HG02798 (cell line): ENCODE results near the gene C19orf85.
A peak's percentile ranks its signal among the peaks of the same experiment; 100 is the strongest.

Experiments
- ATAC-seq: cut with Tn5 transposase; IDR thresholded peaks from one replicate; pipeline ENCODE4 v1.9.1; 2021; ENCODE audit warnings: mild to moderate bottlenecking; ENCODE audit not compliant: unreplicated experiment, poor library complexity

C19orf85 gene

DNA sequence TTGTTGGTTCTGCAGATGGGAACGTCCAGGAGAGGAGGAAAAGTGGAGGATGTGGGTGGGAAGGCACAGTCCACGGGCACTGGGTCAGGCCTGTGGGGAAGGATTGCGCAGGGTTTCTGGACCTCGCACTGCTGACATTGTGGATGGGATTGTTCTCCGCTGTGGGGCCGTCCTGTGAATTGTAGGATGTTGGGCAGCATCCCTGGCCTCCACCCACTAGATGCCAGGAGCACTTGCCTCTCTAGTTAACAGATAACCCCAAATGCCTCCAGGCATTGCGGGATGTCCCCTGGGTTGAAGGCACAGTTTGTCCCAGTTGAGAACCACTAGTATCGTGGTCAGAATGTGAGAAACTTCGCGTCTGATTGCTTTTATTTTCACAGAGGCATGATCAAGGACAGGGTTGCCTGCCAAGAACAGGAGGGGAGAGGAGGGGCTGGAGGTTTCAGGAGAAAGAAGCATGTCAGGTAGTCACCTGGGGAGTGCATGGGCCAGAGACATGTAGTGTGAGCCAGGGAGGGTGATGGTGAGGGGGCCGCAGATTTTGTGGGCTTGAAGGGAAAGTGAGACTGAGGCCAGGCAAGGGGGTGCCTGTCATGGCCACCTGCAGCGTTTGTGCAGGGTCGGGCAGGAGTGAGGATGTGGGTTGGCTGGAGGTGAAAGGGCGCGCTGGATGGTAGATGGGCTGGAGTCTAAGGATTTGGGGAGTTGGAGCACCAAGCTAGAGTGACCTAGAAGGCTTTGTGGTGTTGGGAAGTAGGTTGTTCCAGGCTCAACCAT lies 15.1 kb upstream of the C19orf85 start:
- ATAC-seq: no peak

DNA sequence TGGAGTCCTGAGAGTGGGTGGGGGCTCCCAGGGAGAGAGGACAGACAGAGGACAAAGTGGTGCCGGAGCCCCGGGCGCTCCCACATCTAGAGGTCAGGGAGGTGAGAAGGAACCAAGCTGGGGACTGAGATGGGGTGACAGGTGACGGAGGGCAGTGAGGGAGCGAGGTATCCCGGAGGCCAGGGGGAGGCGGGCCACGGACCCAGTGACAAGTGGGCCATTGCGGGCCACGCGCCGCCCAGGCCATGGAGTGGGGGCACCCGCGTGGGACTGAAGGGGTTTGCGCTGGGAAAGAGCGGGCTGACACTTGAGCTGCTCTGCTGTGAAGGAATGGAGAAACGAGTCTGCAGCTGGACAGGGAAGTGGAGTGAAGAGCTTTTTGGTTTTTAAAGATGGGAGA lies 14.5 kb upstream of the C19orf85 start:
- ATAC-seq: no peak

DNA sequence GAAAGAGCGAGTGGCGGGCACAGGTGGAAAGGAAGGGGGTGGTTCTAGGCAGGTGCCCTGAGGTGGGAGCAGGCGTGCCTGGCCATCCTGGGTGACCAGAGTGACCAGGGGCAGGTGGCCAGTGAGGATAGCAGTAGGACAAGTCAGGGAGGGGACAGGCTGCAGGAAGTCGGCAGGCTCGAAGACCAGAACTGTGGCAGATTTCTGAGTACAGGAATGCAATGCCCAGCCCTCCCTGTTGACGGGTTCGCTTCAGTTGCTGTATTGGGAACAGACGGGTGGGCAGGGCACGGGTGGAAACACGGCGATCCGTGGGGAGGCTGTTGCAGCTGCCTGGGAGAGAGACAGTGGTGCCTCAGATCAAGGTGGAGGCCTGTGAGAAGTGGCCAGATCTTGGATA lies 13.8 kb upstream of the C19orf85 start:
- ATAC-seq: no peak

DNA sequence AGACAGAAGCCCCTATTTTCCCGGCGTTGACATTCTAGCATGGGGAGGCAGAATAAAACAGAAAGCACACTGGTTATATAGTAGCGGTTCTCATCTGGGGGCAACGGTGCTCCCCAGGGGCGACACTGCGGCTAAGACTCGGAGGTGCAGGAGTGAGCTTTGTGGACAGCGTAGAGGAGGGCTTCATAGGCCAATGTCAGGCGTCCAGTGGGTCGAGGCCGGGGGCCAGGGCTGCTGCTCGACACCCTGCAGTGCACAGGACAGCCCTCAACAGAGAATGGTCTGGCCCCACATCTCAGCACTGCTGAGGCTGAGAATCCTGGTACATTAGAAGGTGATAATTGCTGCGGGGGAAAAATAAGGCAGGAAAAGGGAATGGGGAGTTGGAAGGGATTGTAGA lies 13.4 kb upstream of the C19orf85 start:
- ATAC-seq: no peak

DNA sequence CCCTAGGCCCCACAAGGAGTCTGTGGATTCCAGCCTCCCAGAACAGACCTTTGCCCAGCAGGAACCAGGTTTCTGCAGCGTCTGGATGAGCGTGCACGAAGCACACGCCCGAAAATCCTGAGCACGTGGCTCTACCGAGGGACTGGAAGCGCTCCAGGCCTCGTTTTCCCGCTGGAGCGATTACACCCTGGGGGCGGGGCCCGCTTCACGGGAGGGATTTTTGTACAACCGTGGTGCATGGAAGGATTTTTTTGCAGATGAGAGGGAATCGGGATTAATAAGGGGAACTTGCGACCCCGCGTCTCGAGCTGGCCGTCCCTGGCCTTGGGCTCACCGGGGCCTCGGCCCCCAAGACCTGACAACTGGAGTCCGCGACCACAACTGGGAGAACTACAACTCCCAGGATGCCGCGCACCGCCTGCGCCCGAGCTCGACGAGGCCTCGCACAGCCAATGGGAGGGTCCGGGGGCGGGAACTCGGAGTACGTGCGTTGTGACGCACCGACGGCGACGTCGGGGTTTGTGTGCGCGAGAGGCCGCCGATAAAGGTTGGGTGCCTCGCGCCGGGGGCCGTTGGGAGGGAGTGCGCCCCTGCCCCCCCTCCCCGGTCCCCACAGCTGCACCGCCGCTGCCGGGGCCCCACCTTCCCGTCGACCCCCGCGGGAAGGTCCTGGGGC lies 11.7 kb upstream of the C19orf85 start, which contains the start of gene ZNF628:
ZNF628 (plus strand) TSS at position 518 of the 676 bp plus-strand sequence. CDS start 3,294 bp downstream, outside the sequence.
- ATAC-seq: peak; percentile 94

DNA sequence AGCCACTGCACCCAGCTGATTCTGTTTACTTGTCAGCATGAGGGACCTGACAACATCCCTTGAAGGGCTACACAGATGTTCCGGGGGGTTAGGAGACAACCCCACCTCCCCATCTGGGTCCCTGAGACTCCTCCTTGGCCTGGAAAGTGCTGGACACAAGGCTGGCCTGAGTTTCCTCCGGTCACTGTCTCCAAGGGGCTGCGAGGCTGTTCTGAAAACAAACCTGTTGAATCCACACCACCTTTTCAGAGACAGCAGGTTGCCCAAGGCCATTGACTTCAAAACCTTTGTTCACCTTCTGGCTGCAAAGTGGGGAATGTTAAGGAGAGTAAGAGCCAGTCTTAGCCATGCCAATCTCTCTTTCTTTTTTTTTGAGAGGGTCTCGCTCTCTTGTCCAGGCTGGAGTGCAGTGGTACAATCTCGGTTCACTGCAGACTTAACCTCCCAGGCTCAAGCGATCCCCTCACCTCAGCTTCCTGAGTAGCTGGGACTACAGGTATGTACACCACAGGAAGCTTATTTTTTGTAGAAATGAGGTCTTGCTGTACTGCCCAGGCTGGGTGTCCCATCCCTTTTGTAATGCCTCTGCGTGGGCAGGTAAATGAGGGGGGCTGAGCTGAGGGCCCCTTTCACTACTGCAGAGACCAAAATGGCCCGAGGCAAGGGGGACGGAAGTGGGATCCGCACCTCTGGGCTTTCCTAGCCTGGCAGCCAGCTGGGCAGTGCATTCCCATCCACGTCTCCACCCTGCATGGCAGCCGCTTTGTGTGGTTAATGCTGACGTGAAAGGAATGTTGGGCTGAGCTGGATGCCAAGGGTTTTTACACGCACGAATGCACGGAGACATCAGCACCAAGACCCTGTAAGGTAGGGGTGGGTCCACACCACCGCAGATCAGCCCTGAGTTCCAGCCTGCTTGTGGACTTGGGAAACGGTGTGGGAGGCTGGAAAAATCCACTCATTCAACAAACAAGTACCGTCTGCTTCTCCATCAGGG lies 10.0 kb upstream of the C19orf85 start:
- ATAC-seq: no peak

DNA sequence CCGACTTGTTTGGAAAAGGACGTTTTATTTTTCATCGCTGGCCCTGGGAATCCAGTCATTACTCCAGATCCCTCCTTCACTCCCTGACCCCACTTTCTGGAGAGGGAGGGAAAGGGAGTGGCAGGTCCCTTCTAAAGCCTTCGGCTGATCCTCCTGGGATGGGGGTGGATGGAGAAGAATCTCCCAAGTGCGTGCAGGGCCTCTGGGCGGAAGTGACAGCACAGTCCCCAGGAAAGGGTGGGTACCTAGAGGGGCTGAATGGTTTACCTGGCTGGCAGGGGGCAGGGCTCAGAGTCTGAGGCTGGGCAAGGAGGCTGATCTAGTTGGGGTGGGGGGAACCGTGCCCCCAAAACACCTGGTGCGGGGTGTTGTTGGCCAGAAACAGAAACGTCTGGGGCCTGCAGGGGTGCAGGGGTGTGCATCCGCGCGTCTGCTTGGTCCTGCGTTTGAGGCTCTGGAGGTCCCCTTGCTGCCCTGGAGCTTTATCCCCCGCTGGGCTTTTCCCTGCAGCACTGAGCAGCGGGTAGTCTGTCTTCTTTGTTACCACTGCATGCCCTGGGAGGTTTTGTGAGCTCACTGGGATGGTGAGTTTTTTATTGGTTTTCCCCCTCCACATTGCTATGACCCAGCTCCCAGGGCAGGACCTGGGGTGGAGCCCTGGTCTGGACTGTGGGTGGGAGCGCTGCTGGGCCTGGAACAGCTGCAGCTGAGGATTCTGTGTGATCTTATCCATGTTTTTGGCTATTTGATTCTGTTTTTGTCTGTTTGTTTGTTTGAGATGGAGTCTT lies 8.9 kb upstream of the C19orf85 start:
- ATAC-seq: no peak

DNA sequence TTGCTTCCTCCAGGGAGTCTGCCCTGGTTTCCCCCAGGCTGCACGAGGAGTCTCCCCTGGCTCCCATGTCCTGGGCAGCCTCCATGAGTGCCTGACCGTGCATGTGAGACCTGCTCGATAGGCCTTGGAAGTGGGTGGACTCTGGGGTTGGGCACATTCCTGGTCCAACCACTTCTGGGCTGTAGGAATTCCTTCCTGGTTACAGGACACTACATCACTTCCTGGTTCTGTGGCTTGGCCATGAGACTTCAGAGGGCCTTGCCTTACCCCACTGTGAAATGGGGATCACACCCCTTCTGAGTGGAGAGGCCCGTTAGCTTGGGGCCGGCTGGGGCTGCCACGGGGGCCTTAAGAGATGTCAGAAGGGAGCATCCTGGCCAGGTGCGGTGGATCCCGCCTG lies 7.9 kb upstream of the C19orf85 start:
- no peak for ATAC-seq

DNA sequence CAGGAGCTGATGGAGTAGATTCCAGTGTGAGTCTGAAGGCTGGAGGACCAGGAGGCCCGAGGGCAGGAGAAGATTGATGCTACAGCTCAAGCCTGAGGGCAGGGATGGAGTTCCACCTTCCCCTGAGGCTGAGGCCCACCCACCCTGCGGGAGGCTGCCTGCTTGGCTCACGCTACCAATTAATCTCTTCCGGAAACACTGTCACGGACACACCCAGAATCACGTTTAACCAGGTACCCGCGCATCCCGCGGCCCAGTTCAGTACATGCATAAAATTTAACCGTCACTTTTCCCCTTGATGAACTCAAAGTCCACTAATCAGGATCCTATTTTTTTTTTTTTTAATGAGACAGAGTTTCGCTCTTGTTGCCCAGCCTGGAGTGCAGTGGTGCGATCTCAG lies 6.7 kb upstream of the C19orf85 start:
- ATAC-seq: no peak

DNA sequence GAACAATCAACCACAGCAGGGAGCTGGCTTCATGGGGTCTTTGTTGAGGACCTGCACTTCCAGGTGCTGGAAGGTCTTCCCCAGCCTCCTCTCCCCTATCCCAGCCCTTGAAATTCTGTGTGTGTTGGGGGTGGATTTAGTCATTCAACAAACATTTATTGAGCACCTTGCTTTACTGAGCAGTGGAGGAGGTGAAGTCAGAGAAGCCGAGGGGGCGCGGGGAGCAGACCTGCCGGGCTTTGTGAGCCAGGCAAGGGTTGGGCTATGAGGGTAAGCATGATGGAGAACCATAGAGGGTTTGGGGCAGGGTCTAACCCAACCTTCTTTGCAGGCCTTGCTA lies 3.5 kb upstream of the C19orf85 start:
- ATAC-seq: no peak

DNA sequence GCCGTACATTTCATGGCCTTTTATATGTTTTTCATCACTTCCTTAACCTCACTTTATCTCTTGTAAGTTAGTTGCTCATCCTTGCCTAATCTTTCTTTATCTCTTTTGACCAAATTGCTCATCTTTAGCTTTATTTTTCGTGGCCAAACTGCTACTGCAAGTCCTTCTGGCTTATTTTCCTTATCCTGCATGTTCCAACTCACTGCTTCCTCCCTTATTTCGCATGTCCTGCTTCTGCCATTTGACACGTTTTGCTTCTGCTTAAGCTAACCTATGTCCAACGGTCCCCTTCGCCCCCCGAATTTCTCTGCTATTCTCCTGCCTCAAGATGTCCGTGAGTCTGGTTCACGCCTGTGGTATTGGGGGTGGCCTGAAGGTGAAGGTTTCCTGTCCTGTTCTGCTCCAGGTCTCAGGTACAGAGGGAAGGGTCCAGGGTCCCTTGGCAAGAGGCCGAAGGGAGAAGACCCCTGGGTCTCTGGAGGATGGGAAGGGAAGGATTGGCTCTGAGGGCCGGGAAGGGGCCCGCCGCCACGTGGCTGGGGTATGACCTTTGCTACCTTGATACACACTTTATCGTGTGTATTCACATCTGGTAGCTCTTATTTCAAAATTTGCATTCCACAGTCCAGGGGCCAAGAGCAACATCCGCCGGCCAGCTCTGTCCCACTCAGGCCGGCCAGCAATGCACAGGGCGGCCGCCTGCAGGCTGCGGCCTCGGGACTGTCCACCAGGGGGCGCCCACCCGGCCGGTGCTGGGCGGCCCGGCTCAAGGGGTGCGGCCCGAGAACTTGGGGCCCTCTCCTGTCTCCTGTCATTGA lies 2.9 kb upstream of the C19orf85 start:
- peak; percentile 85 for ATAC-seq

DNA sequence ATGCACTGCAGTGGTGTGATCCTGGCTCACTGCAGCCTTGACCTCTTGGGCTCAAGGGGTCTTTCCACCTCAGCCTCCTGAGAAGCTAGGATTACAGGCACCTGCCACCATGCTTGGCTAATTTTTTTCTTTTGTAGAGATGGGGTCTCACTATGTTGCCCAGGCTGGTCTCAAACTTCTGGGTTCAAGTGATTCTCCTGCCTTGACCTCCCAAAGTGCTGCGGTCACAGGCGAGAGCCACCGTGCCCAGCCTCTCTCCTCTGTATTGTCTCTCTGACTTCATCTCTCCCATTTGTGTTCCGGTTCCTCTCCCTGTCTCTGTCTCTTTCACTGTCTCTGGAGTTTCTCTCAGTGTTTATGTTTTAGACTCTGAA lies 1.7 kb upstream of the C19orf85 start:
- ATAC-seq: no peak

DNA sequence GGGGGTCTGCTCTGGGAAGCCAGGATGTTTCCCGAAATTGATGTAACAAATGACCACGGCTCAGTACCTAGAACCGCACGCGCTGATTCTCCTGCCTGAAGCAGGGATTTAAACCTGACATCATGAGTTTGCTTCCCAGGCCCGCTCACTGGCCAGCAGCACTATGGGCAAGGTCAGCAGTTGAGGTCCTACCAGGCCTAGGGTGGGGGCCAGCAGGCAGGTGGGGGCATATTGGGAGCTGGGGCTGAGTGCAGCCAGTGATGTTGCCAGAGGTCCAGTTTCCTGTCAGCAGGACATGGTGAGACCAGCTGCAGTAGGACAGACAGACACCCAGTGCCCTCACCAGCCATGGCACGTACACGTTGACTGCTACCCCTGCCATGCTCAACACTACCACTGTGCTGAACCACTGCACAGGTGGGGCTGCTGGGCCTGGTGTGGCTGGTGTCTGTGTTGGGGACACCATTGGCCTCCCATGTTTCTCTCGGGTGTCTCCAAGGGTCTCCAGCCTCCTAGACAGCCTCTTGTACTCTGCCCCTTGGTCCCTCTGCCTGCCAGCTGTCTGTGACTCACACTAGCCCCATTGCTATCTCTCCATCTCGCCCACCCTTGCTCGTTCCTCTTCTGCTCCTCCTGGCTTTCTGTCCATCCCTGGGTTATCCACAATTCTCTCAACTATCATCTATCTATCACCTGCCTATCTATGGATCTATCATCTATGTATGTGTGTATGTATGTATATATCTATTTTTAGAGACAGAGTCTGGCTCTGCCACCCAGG lies 1.1 kb upstream of the C19orf85 start:
- ATAC-seq: no peak

DNA sequence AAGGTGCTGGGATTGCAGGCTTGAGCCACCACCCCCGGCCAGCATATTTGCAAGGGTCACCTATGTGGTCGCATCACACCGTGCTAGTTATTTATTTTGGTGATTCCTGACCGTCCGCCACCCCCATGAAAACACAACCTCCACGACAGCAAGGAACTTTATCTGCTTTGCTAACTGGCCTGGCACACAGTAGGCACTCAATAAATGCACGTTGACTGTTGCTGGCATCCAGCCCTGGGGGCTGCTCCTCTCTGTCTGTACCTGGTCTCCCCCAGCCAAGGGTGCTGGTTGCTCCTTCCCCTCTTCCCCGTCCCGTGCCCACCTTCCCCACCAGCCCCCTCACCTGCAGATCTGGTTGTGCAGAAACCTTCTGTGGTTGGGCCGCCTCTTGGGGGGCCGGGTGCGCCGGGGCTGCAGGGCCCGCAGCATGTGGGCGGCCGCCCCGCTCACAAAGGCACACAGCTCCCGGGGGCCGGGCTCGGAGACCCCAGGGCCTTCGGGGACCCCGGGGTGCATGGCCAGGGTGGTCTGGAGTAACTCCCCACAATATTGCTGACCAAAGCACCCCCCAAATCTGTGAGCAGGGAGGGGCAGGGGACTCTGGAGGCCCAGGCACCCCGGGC lies 401 bp downstream of the C19orf85 start:
- ATAC-seq: no peak

DNA sequence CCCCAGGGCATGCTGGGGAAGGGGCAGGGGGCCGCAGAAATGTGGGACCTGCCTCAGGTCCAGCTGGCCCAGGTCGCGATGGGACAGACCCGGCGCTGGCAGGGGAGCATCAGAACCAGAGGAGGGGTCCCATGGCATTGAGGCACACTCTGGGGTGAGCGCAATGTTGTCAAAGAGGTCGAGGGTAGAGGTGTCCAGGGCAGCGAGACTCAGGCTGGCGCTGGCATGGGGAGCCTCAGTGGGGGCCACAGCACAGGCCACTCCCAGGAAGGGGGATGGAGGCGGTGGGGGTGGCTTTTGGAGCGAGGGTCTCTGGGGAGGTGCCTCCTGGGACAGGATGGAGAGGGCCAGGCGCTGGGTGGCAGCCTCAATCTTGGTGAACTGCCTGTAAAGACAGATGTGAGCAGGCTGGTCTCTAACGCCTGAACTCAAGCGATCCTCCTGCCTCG lies 944 bp downstream of the C19orf85 start:
- ATAC-seq: no peak

DNA sequence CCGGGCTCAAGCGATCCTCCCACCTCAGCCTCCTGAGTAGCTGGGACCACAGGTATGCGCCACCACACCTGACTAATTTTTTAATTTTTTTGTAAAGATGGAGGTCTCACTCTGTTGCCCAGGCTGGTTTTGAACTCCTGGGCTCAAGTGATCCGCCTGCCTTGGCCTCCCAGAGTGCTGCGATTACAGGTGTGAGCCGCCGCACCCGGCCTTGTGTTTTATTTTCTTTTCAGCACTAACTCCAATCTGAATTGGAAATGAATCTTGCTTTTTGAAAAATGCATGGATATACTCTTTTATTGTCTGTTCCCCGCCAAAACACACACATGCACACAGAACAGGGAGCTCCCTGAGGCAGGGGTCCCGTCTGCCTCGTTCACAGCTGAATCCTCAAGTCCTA lies 1.8 kb downstream of the C19orf85 start:
- ATAC-seq: no peak

DNA sequence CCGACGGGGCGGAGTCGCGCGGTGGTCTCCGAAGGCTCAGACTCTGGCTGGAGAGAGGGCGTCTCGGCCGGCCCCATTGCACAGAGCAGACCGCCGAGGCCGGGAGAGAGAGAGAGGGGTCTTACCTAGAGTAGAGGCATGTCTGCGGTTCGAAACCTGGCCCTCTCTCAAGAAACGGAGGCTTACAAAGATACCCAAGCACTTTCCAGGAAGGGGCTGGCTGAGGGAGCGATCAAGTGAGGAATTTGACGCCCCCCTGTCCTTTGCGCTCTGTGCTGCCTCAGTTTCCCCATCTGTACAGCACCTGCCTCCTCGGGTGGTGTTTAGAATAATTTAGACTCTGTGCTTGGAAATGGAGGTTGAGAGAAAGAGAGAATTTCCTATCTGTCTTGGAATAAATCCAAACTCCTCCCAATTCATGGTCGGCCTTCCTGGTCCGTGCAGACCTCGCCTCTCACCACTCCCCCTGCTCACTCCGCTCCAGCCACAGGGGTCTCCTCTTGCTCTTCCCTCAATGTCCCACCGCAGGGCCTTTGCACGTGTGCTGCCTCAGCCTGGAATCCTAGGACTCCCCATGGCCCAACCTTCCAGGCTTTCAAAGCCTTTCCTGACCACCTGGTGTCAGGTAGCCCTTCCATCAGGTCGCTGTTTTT lies 2.5 kb downstream of the C19orf85 start:
- no peak for ATAC-seq
